Measurements from ENCODE around the gene DYNLRB1.

GRCh38 chr20:34585019-34585418 lies 68.8 kb downstream of the DYNLRB1 start:
- TF ChIP-seq CTCF (IDR thresholded peaks at IDR 0.05) (no peak), POLR2A (IDR thresholded peaks at IDR 0.05) (no peak)
